Loucy (cell line): ENCODE results near the gene POU4F1.

Experiments used
- CTCF ChIP-seq: fragments of 200-600 bp; sonication (generic); conservative IDR thresholded peaks from 2 replicates; pipeline ENCODE4 v1.5.1; 2014; ENCODE audit warnings: mild to moderate bottlenecking, antibody characterized with exemption, low read length
- EZH2phosphoT487 ChIP-seq: fragments of 200-600 bp; IDR thresholded peaks from 2 replicates; pipeline ENCODE4 v1.6.1; 2018; ENCODE audit warnings: antibody characterized with exemption, mild to moderate bottlenecking, moderate library complexity, borderline replicate concordance

GRCh38 chr13:78625384-78625783 is 22.0 kb upstream of the POU4F1 start:
- TF ChIP-seq CTCF: no peak
- no peak for TF ChIP-seq EZH2phosphoT487
